HG03354 (cell line): ENCODE results near the gene DCAF17.
"Not testable (repeated sequence)": the region's sequence is repeated elsewhere in the genome, so short reads cannot be mapped to it uniquely, and the experiment has no call there.

Source experiments
- ATAC-seq: cut with Tn5 transposase; IDR thresholded peaks from one replicate; pipeline ENCODE4 v1.9.1; 2021; ENCODE audit warnings: mild to moderate bottlenecking; ENCODE audit not compliant: unreplicated experiment, poor library complexity, severe bottlenecking

Gene DCAF17

DNA sequence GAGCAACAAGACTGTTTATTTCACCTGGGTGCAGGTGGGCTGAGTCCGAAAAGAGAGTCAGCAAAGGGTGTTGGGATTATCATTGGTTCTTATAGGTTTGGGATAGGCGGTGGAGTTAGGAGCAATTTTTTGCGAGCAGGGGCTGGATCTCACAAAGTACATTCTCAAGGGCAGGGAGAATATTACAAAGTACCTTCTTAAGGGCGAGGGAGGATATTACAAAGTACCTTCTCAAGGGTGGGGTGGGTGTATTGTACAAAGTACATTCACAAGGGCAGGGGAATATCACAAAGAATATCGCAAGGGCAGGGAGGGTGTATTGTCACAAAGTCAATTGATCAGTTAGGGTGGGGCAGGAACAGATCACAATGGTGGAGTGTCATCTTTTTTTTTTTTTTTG lies 63.6 kb downstream of the DCAF17 start:
- ATAC-seq, result not testable (repeated sequence)

DNA sequence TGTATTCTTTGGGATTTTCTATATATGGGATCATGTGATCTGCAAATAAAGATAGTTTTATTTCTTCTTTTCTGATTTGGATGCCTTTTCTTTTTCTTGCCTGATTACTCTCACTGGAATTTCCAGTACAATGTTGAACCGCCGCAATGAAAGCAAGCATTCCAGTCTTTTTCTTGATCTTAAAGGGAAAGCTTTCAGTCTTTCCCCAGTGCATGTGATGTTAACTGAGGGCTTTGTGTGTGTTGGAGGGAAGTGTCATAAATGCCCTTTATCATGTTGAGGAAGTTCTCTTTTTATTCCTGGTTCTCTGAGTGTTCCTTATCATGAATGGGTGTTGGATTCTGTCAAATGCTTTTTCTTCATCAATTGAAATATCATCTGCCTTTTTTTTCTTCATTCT lies 71.3 kb downstream of the DCAF17 start:
- ATAC-seq, result no peak

DNA sequence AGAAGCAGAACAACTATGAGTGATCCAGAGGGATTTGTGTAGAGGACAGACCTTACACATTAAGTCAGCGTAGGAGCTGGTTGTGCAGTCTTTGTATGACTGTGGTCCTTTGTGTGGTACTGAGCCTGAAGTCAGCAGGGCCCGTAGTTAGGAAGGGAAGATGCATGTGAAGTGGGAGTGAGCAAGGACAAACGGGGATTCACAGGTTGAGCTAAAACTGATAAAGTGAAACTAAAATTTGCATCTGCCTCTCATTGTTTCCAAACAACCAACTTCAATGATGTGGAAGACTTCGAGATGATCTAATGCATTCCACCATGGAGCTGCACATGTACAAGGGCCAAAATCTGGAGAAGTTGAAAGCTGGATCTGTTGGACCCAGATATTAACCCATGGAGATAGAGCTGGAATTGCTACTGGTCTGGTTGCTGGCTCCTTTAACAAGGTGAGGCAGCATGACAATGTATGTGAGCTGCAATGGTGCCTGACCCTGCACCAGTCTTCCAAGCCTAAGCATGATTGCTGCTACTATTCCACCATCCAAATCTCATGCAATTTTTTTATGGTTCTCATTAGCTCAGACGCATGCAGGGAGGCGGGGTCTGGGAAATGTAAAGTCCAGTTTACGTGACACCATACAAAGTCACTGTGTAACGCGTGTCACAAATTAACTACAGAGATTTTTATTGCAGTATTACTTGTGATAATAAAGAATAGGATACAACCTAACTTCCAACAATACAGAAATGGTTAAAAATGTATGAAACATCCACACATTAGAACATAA lies 76.1 kb downstream of the DCAF17 start:
- peak; percentile 71 for ATAC-seq

DNA sequence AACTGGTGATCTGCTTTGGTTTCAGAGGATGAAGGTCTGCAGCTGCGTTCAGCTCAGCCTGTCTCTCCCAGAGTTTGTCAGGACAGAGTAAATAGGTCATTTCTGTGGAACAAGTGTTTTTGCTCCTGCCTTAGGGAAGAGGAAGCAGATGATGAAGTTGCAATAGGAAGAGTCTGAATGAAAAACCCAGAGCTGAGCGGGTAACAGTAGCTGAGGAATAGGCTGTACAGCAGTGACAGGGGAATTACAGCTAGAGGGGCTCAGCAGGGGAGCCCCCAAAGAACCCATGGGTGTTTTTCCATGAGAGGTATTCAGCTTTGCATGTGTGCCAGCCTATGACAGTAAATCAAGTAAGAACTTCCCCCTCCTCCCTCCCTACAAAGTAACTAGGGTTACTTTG lies 78.0 kb downstream of the DCAF17 start:
- ATAC-seq, result no peak

DNA sequence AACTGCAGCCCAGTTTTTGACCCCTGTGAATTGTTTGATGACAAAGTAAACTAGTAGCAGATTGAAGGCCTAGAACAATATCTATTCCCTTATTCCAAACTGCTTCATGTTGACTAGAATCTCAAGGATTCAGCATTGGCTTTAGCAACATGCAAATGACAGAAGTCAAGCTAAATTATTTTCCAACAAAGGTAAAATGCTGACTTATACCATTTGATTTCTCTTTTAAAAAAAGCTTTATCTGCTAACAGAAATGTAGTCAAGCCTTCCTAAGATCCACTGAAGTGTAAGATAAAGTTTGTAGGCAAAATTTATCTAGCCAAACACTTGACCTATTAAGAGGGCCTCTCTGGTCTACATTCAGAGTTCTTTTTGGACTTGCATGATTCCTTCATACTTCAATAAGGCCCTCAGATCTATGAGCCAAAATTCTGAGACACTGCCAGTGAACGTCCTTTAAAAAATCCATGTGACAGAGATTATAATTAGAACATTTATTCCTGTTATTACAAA lies 78.7 kb downstream of the DCAF17 start:
- ATAC-seq, result no peak

DNA sequence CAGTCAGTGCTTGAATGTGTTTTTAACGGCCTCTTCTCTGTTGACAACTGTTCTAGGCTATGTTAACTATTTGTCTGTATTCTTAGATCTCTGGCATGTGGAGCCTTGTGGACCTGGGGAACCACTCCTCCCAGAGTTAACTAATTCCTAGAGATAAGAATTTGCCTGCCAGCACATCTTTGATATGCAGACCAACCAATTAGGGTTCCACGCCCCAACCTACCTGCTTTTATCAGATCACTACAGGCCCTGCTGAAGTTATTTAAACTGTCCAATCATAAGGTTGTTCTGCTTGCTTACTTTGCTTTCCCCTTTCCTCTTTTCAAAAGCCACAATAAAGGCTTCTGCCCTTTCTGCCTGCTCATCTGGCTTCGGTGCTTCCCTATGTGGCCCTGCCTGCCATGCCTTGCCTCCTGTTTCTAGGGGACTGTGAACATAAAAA lies 79.7 kb downstream of the DCAF17 start:
- ATAC-seq, result no peak

DNA sequence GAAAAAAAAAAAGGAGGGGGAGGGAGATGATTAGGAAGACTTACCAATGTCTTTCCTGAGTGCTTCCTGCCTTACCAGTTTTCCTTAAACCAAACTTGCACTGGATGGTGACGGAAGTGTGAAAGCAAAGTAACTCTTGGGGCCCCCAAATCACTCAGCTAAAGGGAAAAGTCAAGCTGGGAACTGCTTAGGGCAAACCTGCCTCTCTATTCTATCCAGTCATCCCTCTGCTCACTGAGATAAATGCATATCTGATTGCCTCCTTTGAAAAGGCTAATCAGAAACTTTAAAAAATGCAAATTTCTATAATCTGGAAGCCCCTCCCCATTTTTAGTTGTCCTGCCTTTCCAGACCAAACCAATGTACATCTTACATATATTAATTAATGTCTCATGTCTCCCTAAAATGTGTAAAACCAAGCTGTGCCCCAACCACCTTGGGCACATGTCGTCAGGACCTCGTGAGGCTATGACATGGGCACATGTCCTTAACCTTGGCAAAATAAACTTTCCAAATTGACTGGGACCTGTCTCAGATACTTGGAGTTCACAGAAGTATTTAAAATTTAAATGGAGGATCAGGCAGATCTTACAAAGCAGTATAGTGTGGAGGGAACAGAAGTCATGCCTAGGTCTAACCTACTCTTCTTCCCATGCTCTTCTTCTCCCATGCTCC lies 81.0 kb downstream of the DCAF17 start:
- ATAC-seq, result no peak

DNA sequence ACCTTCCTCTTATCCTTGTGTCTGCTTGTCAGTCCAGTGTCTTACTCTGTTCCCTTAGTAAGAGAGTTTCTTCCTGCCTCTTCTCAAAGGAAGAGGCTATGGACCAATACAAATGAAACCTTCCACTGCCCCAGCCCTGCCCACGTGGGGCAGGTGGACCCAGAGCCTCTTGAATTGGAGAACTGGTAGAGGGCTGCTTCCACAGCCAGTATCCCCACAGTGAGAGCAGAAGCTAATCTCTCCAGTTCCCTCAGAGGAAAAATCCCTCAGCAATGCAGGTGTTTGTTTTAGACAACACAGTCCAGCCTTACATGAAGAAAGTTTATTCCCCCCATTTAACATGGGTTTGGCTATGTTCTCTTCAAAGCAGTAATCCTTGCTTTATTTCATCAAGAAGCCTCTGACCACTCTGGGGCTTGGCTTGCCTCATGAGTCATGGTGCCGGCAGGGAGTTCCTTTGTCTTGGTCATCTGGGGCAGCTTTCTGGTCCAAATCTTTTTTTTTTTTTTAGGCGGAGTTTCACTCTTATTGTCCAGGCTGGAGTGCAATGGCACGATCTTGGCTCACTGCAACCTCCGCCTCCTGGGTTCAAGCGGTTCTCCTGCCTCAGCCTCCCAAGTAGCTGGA lies 81.8 kb downstream of the DCAF17 start:
- ATAC-seq, result no peak

DNA sequence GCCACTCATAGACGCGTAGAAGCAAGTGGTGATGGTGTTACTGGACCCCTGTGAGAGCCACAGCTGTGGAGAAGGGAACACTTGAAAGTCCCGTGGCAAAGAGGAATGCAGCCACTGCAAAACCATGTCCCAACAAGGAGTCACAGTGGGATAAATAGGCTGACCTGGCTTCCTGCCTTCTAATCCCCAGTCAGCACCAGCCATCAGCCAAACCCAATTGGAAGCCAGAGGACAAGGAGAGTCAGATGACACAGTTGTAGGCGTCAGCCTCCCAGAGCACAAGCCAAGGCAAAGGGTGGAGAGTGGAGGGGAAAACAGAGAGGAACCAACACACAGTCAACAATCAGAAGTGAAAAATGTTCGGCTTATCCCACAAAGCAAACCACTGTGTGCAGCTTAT lies 82.8 kb downstream of the DCAF17 start:
- ATAC-seq, result no peak

DNA sequence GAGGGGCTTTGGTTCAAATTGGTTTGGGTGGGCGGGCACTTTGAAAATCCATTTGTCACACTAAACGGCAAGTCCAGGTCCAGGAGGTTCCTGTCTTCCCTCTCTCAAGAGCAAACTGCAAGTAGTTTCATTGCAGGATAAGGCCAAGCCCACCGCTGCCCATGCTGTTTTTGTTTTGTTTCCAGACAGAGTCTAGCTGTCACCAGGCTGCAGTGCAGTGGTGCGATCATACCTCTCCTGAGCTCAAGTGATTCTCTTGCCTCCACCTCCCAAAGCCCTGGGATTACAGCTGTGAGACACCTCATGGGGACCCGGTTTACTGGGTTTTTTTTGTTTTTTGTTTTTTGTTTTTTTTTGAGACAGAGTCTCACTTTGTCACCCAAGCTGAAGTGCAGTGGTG lies 86.4 kb downstream of the DCAF17 start:
- ATAC-seq, result no peak

DNA sequence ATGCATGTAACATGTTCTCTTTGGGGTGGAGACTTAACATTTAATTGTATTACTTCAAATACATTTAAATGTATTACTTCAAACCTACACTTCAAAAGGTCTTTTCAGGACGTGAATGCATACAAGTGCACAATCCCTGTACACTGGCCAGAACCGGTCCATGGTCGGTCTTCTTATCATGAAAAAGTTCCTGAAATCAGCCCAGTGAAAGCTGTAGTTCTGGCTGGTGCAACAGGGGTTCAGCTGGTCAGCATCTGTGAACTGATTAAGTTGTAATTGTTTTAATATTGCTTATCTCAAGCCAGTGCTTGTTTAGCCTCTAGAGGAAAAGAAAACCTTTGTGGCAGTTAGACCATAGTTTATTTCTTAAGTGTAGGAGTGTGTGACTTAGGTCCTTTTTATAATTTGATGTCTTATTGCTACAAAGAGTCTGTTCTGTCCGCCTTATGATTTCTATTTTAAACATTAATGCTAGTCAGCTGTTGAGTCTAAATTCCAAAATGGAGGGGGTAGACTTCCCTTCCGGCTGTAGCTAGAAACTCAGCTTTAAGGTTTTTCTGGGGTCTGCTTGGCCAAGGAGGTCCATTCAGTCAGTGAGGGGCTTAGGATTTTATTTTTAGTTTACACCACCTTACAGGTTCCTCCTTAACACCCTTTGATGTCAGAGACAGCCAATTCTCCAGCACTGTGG lies 87.5 kb downstream of the DCAF17 start:
- ATAC-seq, result no peak

DNA sequence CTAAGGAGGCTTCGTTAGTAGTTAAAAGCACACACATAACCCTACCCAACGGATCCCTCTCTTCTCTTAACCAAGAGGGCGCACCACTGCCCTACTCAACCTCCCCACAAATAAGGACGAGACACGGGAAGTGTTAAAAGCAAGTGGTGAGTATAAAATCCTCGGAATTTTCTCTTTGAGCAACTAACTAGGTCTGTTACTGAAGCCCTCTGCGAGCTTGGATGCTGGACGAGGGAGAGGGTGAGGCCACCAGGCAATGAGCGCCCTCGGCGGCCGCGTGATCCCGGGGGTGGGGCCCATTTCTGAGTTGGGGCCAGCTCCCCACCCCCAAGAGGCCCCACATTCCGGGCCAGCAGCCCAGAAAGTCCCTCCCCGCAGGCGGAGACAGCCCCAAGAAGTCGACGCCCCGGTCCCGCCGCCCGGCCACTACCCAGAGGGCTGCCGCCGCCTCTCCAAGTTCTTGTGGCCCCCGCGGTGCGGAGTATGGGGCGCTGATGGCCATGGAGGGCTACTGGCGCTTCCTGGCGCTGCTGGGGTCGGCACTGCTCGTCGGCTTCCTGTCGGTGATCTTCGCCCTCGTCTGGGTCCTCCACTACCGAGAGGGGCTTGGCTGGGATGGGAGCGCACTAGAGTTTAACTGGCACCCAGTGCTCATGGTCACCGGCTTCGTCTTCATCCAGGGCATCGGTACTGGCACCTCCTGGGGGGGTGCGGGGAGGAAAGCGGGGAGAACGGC lies 88.2 kb downstream of the DCAF17 start, which contains the start of gene CYBRD1:
Gene CYBRD1 (plus strand): TSS at position 423 of the 736 bp plus-strand sequence. CDS start 72 bp downstream, at position 495.
- ATAC-seq, result peak; percentile 56

DNA sequence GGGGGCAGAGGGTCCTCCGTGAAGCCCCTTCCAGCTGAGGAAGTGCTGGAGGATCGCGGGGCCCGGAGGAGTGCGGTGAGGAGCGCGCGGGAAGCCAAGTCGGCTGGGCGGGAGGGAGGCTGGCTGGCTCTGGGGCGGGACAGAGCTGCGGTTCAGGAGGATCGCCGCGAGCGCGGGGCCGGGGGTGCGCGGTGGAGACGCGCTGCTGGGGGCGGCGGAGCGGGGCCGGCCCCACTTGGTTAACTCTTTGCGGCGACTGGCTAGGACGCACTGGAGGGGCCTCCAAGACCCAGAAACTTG lies 88.7 kb downstream of the DCAF17 start:
- peak; percentile 45 for ATAC-seq

DNA sequence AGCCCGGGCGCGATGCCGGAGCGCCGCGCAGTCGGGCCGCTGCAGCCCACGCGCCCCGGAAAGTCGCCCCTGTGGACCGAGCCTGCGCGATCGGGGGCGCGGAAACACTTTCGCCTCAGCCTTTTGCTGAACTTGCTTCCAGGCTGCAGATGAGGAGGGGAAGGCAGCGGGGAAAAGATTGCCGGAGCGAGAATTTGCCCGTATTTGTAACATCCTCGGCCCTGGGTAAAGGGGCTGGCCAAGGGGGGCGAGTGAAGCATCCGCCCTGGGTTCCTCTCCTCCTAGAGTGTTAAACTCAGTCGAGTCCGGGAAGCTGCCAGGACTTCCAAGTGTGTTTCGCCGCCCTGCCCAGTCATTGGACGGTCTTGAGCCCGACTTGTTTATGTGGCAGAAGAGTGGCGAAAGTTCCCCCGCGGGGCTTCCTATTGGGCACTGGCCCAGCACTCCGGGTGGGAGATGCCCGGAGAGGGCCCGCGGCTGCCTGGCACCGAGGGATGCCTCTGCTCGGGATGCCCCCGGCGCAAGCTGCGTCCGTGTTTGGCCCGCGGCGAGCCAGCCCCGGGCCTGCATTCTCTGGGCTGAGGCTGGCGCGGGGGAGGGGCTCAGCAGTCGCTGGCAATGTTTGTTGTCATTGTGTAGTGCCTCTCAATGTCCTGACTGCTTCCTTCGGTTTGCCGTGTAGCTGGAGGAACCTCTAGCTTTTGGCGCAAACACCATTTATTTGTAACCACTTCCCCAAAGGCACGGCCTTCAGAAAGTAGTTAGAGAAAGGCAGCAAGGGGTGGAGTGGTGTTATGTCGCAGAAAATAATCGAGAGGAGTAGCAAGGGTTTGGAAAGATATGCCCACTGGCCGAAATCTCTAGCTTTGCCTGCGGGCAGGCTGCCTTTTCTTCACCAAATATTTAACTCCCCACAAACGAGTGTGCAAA lies 89.3 kb downstream of the DCAF17 start:
- peak; percentile 47 for ATAC-seq

DNA sequence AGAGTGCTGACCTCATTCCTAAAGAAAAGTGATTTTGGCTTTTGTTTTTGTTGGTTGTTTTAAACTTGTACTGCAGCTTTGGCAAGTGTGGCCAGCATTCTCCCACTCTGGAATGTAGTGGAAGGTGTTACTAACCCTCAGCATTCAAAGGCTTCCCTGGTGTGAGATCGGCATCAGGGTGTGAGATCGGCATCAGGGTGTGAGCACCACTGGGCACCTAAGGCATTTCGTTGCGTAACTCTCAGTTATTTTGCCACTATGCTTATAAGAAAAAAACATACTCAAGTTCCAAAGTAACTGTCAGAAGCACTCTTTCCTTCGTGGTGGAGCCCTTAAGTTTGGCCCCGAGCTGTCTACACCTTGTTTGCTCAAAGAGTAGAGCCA lies 90.0 kb downstream of the DCAF17 start:
- no peak for ATAC-seq

DNA sequence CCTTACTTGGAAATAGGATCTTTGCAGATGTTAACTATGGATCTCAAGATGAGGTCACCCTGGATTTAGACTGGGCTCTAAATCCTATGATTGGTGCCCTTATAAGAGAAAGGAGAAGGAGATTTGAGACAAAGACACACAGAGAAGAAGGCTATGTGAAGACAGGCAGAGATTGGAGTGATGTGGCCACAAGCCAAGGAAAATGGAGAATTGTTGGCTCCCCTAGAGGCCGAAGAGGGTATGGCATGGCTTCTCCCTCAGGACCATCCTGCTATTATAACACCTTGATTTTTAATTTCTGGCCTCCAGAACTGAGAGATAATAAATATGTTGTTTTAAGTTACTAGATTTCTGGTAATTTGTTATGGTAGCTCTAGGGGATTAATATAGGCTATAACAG lies 95.9 kb downstream of the DCAF17 start:
- ATAC-seq, result no peak

DNA sequence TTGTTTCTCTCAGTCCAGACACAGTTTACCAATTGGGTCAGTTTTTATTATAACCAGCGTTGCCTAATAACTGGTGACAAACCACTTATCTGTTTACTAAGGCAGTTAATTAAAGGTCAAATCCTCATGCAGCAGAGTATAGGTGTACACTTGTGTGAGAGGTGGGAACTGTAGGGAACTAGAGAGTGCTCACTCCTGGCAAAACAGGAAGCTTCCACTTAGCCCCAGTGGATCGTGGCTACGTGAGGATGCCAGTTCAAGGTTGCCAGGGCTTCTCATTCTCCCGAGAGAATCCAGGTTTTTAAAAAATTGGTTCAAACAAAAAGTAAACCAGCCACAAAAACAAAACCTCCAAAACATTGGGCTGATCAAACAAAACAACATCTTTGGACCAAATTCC lies 96.4 kb downstream of the DCAF17 start:
- no peak for ATAC-seq

DNA sequence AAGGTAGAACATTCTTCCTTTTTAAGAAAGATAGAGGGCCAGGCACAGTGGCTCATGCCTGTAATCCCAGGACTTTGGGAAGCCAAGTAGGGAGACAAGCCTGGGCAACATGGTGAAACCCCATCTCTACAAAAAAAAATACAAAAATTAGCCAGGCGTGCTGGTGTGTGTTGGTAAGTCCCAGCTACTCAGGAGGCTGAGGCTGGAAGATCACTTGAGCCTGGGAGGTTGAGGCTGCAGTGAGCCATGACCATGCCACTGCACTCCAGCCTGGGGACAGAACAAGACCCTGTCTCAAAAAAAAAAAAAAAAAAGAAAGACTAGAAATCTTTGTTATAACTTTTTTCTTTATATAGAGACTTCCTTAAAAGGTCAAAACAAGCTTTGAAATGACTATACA lies 96.8 kb downstream of the DCAF17 start:
- not testable (repeated sequence) for ATAC-seq

DNA sequence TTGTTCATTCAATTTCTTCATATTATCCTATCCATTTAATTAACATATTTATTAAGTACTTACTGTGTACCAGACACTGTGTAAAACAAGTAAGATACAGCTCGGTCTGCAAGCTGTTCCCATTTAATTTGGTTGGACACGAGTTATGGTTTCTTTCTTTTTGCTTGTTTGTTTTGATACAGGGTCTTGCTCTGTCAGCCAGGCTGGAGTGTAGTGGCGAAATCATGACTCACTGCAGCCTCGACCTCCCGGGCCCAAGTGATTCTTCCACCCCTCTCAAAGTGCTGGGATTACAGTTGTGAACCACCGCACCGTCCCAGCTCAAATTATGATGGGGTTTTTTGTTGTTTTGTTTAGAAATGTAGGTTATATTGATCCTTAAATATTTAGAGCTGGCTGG lies 97.3 kb downstream of the DCAF17 start:
- ATAC-seq, result no peak
